GM12892 (cell line): ENCODE measurements around the gene TRAPPC14.
"Not testable (repeated sequence)": the region's sequence is repeated elsewhere in the genome, so short reads cannot be mapped to it uniquely, and the experiment has no call there.

Experiments used
- POLR2A ChIP-seq: IDR thresholded peaks from 2 replicates; pipeline ENCODE4 v1.6.1; 2011; ENCODE audit warnings: low read depth, low read length, control low read depth
- POLR2AphosphoS5 ChIP-seq: IDR thresholded peaks from 2 replicates; pipeline ENCODE4 v1.6.1; 2011; ENCODE audit warnings: low read depth, low read length, control low read depth
- TAF1 ChIP-seq: IDR thresholded peaks from 2 replicates; pipeline ENCODE4 v1.6.1; 2011; ENCODE audit warnings: low read depth, mild to moderate bottlenecking, control low read depth, low read length, borderline replicate concordance

DNA sequence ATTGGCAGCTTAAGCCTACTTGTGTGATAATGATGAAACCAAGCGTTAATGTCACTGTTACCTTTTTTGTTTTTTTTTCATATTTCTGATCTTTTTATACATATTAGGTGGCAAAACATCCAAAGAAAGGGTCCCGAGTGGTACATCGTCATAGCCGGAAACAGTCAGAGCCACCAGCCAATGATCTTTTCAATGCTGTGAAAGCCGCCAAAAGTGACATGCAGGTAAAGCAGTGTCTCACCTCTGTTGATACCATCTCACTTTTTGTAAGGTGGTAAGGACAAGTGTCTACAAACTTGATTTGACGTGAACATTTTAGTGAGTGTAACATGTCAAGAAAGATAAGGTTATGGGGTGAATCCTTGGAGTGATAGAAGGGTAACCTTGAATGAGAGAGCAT, 24.1 kb upstream of the TRAPPC14 start:
- not testable (repeated sequence) for TF ChIP-seq POLR2AphosphoS5, TAF1, POLR2A
